ENCODE results near the gene CFAP161. TPM values are rescaled to one million over a fixed set of nuclear protein-coding genes. Genes with fewer than 3 reads are reported as not detected.

The CFAP161 gene
- total and polyA plus RNA-seq, 9 of the 15 experiments (the other 6 are each of a cell fraction or from before 2014, with no cell fraction given): 25.8 to 83.3 (median 75.6) TPM

DNA sequence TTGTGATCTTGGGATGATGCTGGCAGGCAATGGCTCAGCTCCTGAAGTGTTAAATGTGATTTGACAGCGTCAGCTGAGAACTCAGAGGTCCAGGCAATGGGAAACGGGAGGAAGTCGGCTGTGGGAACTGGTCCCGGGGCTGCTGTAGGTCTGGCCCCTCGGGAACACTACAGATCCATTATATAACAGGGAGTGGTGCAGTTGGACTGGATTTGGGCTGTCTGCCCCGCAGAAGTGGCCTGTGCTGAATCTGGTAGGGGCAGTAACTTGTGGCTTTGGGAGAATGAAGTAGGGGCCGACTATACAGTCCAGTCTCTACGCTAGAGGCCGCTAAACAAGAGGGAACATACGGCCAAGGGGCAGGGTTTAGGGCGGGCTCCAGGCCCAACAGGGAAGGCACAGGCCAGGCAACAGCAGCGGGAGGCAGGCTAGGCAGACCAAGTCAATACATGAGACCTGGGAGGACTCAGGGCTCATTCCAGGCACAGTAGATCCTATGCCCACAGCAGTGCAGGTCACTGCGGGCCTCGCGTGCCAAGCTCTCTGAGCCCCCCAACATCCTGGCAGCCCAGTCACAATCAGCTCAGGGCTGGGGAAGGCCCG, 42.3 kb downstream of the CFAP161 start:
- no peak for FAIRE-seq
- H3K9me1 ChIP-seq (ENCODE audit: control insufficient read depth, insufficient read depth, low read length): no peaks in the 10 kb centered on the region
- H3K4me3 ChIP-seq: no peak overlapping the region
- intact Hi-C loops (cut with micrococcal nuclease): no loop called here
- no peak overlapping the region for H3K4me2 ChIP-seq (ENCODE audit: insufficient read depth, low read length)
- peaks cover 6% of the 10 kb centered on the region; the same call in 2 of the 3 replicates for H3K36me3 ChIP-seq (ENCODE audit: control insufficient read depth, insufficient read depth, low read length)
- no peaks in the 10 kb centered on the region for H3K27me3 ChIP-seq (ENCODE audit: control insufficient read depth in 2 of 2, insufficient read depth in 2 of 2, low read length in 2 of 2)
- no peak overlapping the region for H3K27ac ChIP-seq (ENCODE audit: extremely low read depth, low read depth, low read length)
- WGBS (ENCODE audit: insufficient coverage, low coverage, missing lambda C conversion rate): 55% methylated on average over 14 of the region's 16 CpGs
- no peak overlapping the region for H3K9ac ChIP-seq (ENCODE audit: insufficient read depth in 1 of 2, low read depth in 2 of 2, low read length in 2 of 2)
- peak; percentile 26; the same call in 1 of the 3 replicates for ATAC-seq
- H3K9me3 ChIP-seq (replicated peaks; ENCODE audit: control insufficient read depth, insufficient read depth, low read depth, low read length): no peaks in the 10 kb centered on the region
- H3K79me2 ChIP-seq (ENCODE audit: control insufficient read depth, insufficient read depth, low read length): no peaks in the 10 kb centered on the region
- no peak for DNase-seq (ENCODE audit: extremely low read depth in 1 of 4, low spot score in 3 of 4)
- no peaks in the 10 kb centered on the region for H4K20me1 ChIP-seq (replicated peaks; ENCODE audit: control insufficient read depth, insufficient read depth, low read length)
- CTCF ChIA-PET (ENCODE audit: low intra/inter-chr PET ratio): interaction anchor here (0.7 kb wide), 1 partner anchor 185 kb away, joined by 3 read pairs; no protein-coding TSS in a partner anchor
- BruUV-seq (replicated peaks): no TSS peak
- in situ Hi-C loops (cut with MboI): no loop called here
- POLR2A ChIA-PET: no interaction called here
- TF ChIP-seq POLR2G (IDR thresholded peaks at IDR 0.05; ENCODE audit: low read depth, low read length) (0 out of 2 replicates have a peak, but pooled peaks have one; percentile 27), MLX (CRISPR knock-in tag; conservative IDR thresholded peaks at IDR 0.05) (no peak)
- H3K4me1 ChIP-seq (replicated peaks in 1 of 2; ENCODE audit: control insufficient read depth in 2 of 2, insufficient read depth in 2 of 2, low read length in 2 of 2): peaks cover 4 to 7% of the 10 kb centered on the region in 2 experiments; a peak in 4 of 5 replicates
- no peak overlapping the region for H2AFZ ChIP-seq (ENCODE audit: low read depth, low read length)

GRCh38 chr15:81178365-81178764, 44.3 kb downstream of the CFAP161 start:
- peaks cover 4% of the 10 kb centered on the region in 2 experiments; a peak in 4 of 5 replicates for H3K4me1 ChIP-seq (replicated peaks in 1 of 2; ENCODE audit: control insufficient read depth in 2 of 2, insufficient read depth in 2 of 2, low read length in 2 of 2)
- no peak overlapping the region for H2AFZ ChIP-seq (ENCODE audit: low read depth, low read length)
- ChIA-PET POLR2A (interaction anchor here (0.7 to 2.3 kb wide), 2 partner anchors 10 to 1596 kb away, joined by 3 to 10 read pairs; no protein-coding TSS in a partner anchor), CTCF (ENCODE audit: low intra/inter-chr PET ratio) (interaction anchor here (0.7 kb wide), 1 partner anchor 971 kb away, joined by 3 read pairs; no protein-coding TSS in a partner anchor)
- no peaks in the 10 kb centered on the region for H4K20me1 ChIP-seq (replicated peaks; ENCODE audit: control insufficient read depth, insufficient read depth, low read length)
- in situ Hi-C loops (cut with MboI): no loop called here
- H3K9me3 ChIP-seq (replicated peaks; ENCODE audit: control insufficient read depth, insufficient read depth, low read depth, low read length): no peaks in the 10 kb centered on the region
- H3K4me2 ChIP-seq (ENCODE audit: insufficient read depth, low read length): no peak overlapping the region
- H3K27ac ChIP-seq (ENCODE audit: extremely low read depth, low read depth, low read length): no peak overlapping the region
- no peak overlapping the region for H3K9ac ChIP-seq (ENCODE audit: insufficient read depth in 1 of 2, low read depth in 2 of 2, low read length in 2 of 2)
- no peak for FAIRE-seq
- BruUV-seq (replicated peaks): no TSS peak
- no peak for DNase-seq (ENCODE audit: extremely low read depth in 1 of 4, low spot score in 3 of 4)
- no peak overlapping the region for H3K4me3 ChIP-seq
- peaks cover 3% of the 10 kb centered on the region; the same call in 2 of the 3 replicates for H3K36me3 ChIP-seq (ENCODE audit: control insufficient read depth, insufficient read depth, low read length)
- H3K9me1 ChIP-seq (ENCODE audit: control insufficient read depth, insufficient read depth, low read length): no peaks in the 10 kb centered on the region
- H3K27me3 ChIP-seq (ENCODE audit: control insufficient read depth in 2 of 2, insufficient read depth in 2 of 2, low read length in 2 of 2): no peaks in the 10 kb centered on the region
- 48% methylated on average over 2 of the region's 2 CpGs for WGBS (ENCODE audit: insufficient coverage, low coverage, missing lambda C conversion rate)
- H3K79me2 ChIP-seq (ENCODE audit: control insufficient read depth, insufficient read depth, low read length): no peaks in the 10 kb centered on the region
- TF ChIP-seq ZNF445 (CRISPR knock-in tag; IDR thresholded peaks at IDR 0.05; ENCODE audit: low read depth) (no peak), NFIX (CRISPR knock-in tag; IDR thresholded peaks at IDR 0.05; ENCODE audit: low read depth) (peak; percentile 51), NFIC (IDR thresholded peaks at IDR 0.05) (peak; percentile 88)
- intact Hi-C loops (cut with micrococcal nuclease): no loop called here
- no peak for ATAC-seq
